Heart right ventricle (tissue), 16 donors: ENCODE measurements around the gene KDM1A. TPM values are rescaled to one million over a fixed set of nuclear protein-coding genes. Genes with fewer than 3 reads are reported as not detected.

Source experiments
- ATAC-seq, 8 donors: fragments of 200-7000 bp; cut with Tn5 transposase; one replicate each; pipeline ENCODE4 v1.9.1; 2020; ENCODE audit warnings: mild to moderate bottlenecking in 8 of 8, moderate library complexity in 8 of 8, moderate number of reproducible peaks in 1 of 8
- DNase-seq, 2 donors: peaks; one replicate each; pipeline ENCODE4 v3.0.0-alpha.2; 2020
- H3K27ac ChIP-seq, 10 donors: fragments of 200-600 bp; sonication (generic) in 2 of 10; one replicate each; pipeline versions ENCODE4 v1.5.0 to v1.8.0; 2020 to 2022; ENCODE audit warnings: mild to moderate bottlenecking in 3 of 10
- H3K27me3 ChIP-seq, 7 donors: fragments of 200-600 bp; one replicate each; pipeline ENCODE4 v1.8.0; 2021 to 2022; ENCODE audit warnings: mild to moderate bottlenecking in 2 of 7
- H3K36me3 ChIP-seq, 9 donors: fragments of 200-600 bp; sonication (generic) in 1 of 9; one replicate each; pipeline versions ENCODE4 v1.5.0 to v1.8.0; 2020 to 2022; ENCODE audit warnings: mild to moderate bottlenecking in 2 of 9
- H3K4me1 ChIP-seq, 9 donors: fragments of 200-600 bp; sonication (generic) in 1 of 9; one replicate each; pipeline versions ENCODE4 v1.5.0 to v1.8.0; 2020 to 2022; ENCODE audit warnings: mild to moderate bottlenecking in 4 of 9
- H3K4me3 ChIP-seq, 10 donors: fragments of 200-600 bp; sonication (generic) in 2 of 10; one replicate each; pipeline versions ENCODE4 v1.5.0 to v1.8.0; 2020 to 2022; ENCODE audit warnings: mild to moderate bottlenecking in 7 of 10, moderate library complexity in 2 of 10
- H3K9me3 ChIP-seq, 11 donors: fragments of 200-600 bp in 10 of 11; sonication (generic) in 2 of 11; one replicate each; pipeline versions ENCODE4 v1.5.0 to v1.8.0; 2013 to 2022; ENCODE audit warnings: mild to moderate bottlenecking in 2 of 11, control low read depth in 1 of 11, moderate library complexity in 1 of 11
- WGBS, 2 donors: extraction: QIAGEN DNeasy Blood & Tissue Kit; methylation state at CpG; one replicate each; pipeline ENCODE4 v1.1.7; 2013; ENCODE audit warnings: inconsistent platforms in 1 of 2; 5-methylcytosine and 5-hydroxymethylcytosine counted together
- intact Hi-C, 10 donors: fragments of 100-400 bp; cut with DNase I; formaldehyde crosslinking; loops; one replicate each; pipeline versions ENCODE4 v1.11.1 to v1.14.2; 2022
- polyA plus RNA-seq, 2 donors: library from polyadenylated mRNA; stranded (reverse); fragments of 200-250 nt; gene quantifications; one replicate each; pipeline ENCODE4 v1.2.3, GENCODE V29; 2013
- total RNA-seq, 10 donors: library from RNA; stranded (reverse); fragmentation: NEBNext Ultra II Directional in 3 of 10; extraction: Animal tissue kit (Norgen Biotek cat#: 25700) in 3 of 10; gene quantifications; one replicate each; pipeline versions ENCODE4 v1.2.1 to v1.2.4, GENCODE V29; 2021 to 2023
- TF ChIP-seq, protein P1 (sequence below), 9 donors: fragments of 200-600 bp; sonication (generic) in 2 of 9; IDR thresholded peaks; one replicate each; pipeline versions ENCODE4 v1.5.0 to v1.8.0; 2021 to 2022; ENCODE audit warnings: antibody characterized with exemption in 9 of 9, mild to moderate bottlenecking in 5 of 9, moderate library complexity in 1 of 9
- donor health status: Arrhythmogenic right ventricular cardiomyopathy.
- donor health status: ischemic (EF 13 %, LVEDD 7.1; RV severe dilation, severe dysfunction).
- donor health status: healthy with polysubstance abuse.
- donor health status: DM: no; HTN: yes; CAD: no.
- donor health status: DM: no; HTN: no; CAD: no.
- donor health status: ischemic (EF 25% LVEDD 6.9; RV normal size, moderate dysfunction).
- donor health status: ischemic (EF 25% LVEDD 5.7; RV mildly dilated, moderate dysfunction).
- donor health status: healthy.
- donor health status: DM: yes; HTN: yes; CAD: no.
- donor health status: Ischemic cardiomyopathy.
- donor health status: ischemic (EF 35%, LVEDD 5.7; RV mildly dilated, moderate dysfunction).
- donor health status: nonischemic (EF 11% LVEDD 7.7; RV severe dilation, severe dysfunction).
- donor health status: DM: yes; HTN: yes; CAD: no.
- donor health status: PGD.
- donor health status: ischemic (EF 29% LVEDD 5.4; RV normal size, mild dysfunction).
- donor health status: nonischemic (EF 23%, LVEDD 6.1; RV moderate dilation, normal function).

Gene KDM1A
- total and polyA plus RNA-seq, 12 donors = 12.4 to 35.0 (median 27.3) TPM

DNA sequence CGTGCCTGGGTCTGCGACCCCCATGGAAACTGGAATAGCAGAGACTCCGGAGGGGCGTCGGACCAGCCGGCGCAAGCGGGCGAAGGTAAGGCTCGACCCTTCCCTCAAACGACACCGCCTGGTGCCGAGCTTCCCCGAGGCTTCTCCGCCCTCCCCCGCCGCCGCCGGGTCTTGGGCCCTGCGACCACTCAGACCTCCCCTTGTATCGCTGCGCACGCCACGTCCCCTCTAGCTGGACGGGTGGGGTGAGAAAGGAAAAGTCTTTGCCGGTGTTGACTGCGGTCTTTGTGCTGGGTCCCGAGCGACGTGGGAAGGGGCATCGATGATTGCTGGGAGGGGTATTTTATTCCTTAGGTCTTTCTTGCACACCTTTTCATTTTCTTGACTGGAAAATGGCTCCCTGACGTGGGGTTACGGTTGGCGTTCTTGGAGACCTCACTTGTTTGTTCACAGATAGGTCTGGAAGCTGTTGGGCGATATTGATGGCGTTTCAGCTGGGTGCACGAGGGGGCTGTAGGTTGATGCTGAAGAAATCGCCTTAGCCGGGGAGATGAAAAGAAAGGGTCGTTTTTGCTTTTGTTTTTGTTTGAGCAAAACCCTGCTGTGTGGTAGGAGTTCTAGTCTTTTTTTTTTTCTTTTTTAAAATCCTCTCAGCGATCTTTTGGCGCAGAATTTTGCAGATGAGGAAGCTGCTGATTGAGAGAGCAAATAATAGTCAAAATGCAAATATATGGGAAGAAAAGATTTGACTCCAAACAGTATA lies 776 bp downstream of the KDM1A start:
- peaks cover 0 to 26% (median 13%) of the 10 kb centered on the region in 9 donors for H3K4me1 ChIP-seq
- no peaks in the 10 kb centered on the region for H3K36me3 ChIP-seq
- intact Hi-C loops = no loop called here
- peak overlapping the region; percentile 85 to 100 (median 94) for H3K4me3 ChIP-seq
- peaks cover 0 to 21% (median 5%) of the 10 kb centered on the region in 11 donors for H3K9me3 ChIP-seq
- H3K27ac ChIP-seq = peak overlapping the region; percentile 77 to 94 (median 86)
- TF ChIP-seq, protein P1, sequence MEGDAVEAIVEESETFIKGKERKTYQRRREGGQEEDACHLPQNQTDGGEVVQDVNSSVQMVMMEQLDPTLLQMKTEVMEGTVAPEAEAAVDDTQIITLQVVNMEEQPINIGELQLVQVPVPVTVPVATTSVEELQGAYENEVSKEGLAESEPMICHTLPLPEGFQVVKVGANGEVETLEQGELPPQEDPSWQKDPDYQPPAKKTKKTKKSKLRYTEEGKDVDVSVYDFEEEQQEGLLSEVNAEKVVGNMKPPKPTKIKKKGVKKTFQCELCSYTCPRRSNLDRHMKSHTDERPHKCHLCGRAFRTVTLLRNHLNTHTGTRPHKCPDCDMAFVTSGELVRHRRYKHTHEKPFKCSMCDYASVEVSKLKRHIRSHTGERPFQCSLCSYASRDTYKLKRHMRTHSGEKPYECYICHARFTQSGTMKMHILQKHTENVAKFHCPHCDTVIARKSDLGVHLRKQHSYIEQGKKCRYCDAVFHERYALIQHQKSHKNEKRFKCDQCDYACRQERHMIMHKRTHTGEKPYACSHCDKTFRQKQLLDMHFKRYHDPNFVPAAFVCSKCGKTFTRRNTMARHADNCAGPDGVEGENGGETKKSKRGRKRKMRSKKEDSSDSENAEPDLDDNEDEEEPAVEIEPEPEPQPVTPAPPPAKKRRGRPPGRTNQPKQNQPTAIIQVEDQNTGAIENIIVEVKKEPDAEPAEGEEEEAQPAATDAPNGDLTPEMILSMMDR (IDR thresholded peaks at IDR 0.05) = no peak
- H3K27me3 ChIP-seq = no peaks in the 10 kb centered on the region
- 0 to 1% methylated on average over 41 to 42 of the region's 42 CpGs for WGBS, 2 donors
- ATAC-seq (peak in 7 of 8 donors; percentile 5 to 35 (median 18)), DNase-seq (peak; percentile 8 to 25)

- 39% methylated on average over 7 of the region's 7 CpGs for WGBS, 2 donors
- H3K27me3 ChIP-seq = no peaks in the 10 kb centered on the region
- H3K9me3 ChIP-seq = peaks cover 0 to 21% (median 5%) of the 10 kb centered on the region in 11 donors
- TF ChIP-seq, protein P1 (IDR thresholded peaks at IDR 0.05) = no peak
- ATAC-seq (no peak), DNase-seq (no peak)
- H3K4me3 ChIP-seq = peak overlapping the region in 9 of 10 donors; percentile 85 to 100 (median 94)
- peaks cover 0 to 26% (median 13%) of the 10 kb centered on the region in 9 donors for H3K4me1 ChIP-seq
- peak overlapping the region in 3 of 10 donors; percentile 86 to 92 (median 91) for H3K27ac ChIP-seq
- no peaks in the 10 kb centered on the region for H3K36me3 ChIP-seq
- intact Hi-C loops = no loop called here
Observed at GRCh38 chr1:23020706-23021405, 1.6 kb downstream of the KDM1A start.

- peaks cover 0 to 21% (median 5%) of the 10 kb centered on the region in 11 donors for H3K9me3 ChIP-seq
- H3K27ac ChIP-seq = no peak overlapping the region
- WGBS, 2 donors = 96 to 97% methylated on average over 2 of the region's 2 CpGs
- ATAC-seq = no peak
- H3K27me3 ChIP-seq = no peaks in the 10 kb centered on the region
- intact Hi-C loops = no loop called here
- no peak for DNase-seq
- TF ChIP-seq, protein P1 (IDR thresholded peaks at IDR 0.05) = no peak
- no peaks in the 10 kb centered on the region for H3K36me3 ChIP-seq
- H3K4me3 ChIP-seq = no peak overlapping the region
- H3K4me1 ChIP-seq = peaks cover 0 to 26% (median 13%) of the 10 kb centered on the region in 9 donors
Observed at GRCh38 chr1:23021834-23022233, 2.6 kb downstream of the KDM1A start.

DNA sequence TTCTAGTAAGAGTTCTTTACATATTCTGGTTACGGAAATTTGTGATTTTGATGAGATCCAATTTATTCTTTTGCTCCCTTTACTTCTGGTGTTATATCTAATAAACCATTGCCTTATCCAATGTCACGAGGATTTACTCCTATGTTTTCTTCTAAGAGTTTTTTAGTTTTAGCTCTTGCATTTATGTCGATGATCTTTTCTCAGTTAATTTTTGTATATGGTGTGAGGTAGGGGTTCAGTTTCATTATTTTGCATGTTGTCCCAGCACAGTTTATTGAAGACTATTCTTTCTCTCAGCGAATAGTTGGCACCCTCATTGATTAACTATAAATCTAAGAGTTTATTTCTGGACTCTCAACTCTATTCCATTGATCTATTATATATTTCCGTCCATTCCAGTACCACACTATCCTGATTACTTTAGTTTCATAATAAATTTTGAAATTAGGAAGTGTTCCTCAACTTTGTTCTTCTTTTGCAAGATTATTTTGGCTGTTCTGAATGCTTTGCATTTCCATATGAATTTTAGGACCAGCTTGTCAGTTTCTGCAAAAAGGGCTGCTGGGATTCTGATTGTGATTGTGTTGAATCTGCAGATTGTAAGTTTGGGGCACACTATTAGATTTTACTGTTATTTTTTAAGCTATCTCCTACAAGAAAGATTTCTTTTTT lies 4.0 kb downstream of the KDM1A start:
- H3K27me3 ChIP-seq = no peaks in the 10 kb centered on the region
- H3K36me3 ChIP-seq = no peaks in the 10 kb centered on the region
- intact Hi-C loops = no loop called here
- ATAC-seq = no peak
- 96 to 97% methylated on average over 5 of the region's 5 CpGs for WGBS, 2 donors
- no peak overlapping the region for H3K27ac ChIP-seq
- H3K4me1 ChIP-seq = peaks cover 0 to 26% (median 13%) of the 10 kb centered on the region in 9 donors
- no peak overlapping the region for H3K4me3 ChIP-seq
- H3K9me3 ChIP-seq = peaks cover 0 to 21% (median 5%) of the 10 kb centered on the region in 11 donors
- no peak for DNase-seq
- TF ChIP-seq, protein P1 (IDR thresholded peaks at IDR 0.05) = no peak
